SW 1271 (cell line): ENCODE results near the gene FLOT2.
"Not testable (repeated sequence)": the region's sequence is repeated elsewhere in the genome, so short reads cannot be mapped to it uniquely, and the experiment has no call there.

Experiments
- DNase-seq, 2 experiments: peaks; one replicate each; lab custom pipeline; 2025; lab: John Stamatoyannopoulos, UW

FLOT2 gene

DNA sequence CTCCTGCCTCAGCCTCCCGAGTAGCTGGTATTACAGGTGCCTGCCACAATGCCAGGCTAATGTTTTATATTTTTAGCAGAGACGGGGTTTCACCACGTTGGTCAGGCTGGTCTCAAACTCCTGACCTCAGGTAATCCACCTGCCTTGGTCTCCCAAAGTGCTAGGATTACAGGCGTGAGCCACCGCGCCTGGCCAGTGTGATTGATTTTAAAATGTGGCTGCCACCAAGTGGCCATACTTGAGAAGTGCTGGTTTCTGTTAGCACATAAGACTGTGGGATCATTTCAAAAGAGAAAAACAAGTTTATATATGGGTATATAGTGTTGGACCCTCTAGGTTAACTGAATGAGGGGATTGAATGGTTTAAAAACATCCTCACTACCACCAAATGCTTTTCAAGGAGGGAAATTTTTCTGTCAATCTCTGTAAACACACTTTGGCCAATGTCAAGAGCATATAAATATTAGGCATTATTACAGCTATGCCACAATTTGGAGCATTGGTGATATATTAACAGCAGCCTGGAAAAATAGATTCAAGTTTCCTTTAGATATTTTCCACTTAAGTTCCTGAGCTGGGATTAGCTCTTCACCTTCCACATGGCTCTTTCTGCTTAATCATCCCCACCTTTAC lies 18.9 kb upstream of the FLOT2 start:
- DNase-seq = peak in 1 of 2 experiments; percentile 32

DNA sequence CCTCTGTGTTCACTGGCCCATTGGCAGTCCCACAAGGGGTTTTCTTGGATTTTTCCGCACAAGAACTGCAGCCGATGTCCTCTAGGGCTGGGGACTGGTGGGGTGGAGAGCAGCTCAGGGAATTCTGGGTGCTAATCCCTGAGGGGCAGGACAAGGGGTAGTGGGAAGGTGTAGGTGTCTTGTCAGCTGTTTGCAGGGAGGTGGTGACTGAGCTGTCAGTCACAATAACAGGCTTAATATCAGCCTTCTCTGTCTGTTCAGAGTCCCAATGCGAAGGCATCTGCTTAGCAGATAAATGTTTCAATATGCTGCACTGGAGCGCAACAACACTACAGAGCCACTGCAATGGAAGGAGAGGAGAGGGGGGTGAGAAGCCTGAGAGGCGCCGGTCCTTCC lies 15.4 kb upstream of the FLOT2 start:
- no peak for DNase-seq

DNA sequence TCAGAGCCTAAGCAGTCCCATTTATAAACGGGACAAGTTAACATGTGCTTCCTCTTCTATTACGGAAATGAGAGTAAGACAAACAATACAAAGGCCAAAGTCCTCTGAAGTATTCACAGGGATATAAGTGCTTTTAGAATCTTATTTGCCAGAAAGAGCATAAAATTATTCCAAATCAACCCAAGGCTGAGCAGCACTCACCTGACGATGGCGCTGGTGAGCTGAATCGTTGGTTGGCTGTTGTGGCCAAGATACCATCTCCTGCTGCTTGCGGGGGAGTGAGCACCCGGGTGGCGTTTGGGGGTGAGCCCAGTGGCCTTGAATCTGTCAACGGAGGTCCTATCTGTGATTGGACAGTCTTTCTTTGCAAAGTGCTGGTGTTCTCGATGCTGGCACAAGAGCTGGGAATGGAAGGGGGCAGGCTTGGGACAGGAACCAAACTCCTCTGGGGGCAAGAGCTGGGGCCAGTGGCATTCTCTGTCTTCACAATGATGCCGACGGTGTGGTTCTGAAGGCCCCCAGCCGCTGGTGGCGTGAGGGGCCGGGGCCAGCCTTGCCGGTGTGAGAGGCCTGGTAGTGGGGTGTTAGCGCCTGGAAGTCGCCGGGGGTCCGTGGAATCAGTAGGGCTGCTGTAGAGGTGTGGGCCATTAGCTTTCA lies 14.9 kb upstream of the FLOT2 start:
- DNase-seq = no peak

DNA sequence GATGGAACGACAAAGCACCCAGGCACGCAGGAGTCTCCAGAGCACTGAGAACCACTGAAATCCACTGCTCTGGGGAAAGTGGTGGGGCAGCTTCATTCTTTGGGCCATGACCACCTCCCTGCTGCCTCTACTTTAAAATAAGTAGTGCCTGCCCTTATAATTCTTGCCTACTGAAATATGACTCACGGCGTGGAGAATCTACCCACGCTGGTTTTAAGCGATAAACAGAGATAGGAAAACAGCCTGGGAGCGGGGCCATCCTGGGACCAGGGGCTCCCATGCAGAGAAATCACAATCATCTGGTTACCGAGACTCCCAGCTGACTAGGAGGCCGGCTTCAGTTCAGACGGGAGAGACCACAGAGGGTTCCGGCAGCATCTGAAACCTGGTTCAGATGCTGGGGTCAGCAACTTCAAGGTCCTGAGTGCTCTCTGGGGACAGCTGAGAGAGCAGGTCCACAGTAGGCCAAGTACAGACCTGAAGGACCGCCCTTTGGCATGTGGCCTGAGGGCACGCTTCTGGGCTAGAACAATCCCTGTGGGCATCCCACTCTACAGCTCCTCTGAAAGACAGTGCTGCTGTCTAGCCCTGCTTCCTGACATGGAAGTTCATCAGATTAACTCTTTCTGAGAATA lies 14.0 kb upstream of the FLOT2 start:
- no peak for DNase-seq

DNA sequence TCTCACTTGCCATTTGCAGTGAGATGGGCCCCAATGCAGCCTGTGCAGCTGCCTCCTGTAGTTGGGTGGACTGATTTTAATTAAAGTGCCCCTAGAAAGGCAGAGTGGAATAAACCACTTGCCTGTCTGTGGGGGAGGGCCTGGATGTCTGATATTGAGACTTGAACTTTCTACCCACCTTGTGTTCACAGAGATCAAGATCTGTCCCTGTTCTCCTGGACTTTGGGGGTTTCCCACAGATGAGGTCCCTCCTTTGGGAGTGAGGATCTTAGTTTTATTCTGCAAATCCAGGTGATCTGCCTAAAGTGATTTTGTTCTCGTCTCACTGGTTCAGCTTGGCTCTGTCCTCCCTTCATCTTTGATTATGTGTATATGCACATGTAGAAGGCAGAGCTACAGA lies 13.0 kb upstream of the FLOT2 start:
- no peak for DNase-seq

DNA sequence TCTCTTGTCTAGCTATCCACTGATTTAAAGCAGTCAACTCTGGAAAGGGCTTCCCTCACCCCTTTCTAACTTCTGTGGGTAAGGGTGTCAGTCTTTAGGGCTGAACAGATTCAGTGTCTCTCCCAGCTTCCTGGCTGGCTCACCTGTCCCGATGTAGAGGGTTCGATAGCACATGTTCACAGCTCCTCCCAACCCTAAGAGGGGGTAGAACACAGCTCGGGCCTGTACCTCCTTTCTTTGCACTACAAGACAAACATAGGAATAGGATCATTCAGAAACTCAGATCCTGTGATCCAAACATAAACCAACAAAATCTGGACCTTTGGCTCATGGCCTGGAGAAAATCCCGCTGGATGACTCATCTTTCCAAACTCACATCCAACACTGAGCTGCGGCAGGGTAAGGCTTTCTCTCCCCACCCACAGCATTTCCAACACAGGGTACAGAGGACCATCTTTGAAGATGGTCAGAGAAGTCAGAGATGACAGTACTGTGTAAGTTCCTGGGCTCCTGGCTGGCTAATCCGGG lies 11.2 kb upstream of the FLOT2 start:
- no peak for DNase-seq

DNA sequence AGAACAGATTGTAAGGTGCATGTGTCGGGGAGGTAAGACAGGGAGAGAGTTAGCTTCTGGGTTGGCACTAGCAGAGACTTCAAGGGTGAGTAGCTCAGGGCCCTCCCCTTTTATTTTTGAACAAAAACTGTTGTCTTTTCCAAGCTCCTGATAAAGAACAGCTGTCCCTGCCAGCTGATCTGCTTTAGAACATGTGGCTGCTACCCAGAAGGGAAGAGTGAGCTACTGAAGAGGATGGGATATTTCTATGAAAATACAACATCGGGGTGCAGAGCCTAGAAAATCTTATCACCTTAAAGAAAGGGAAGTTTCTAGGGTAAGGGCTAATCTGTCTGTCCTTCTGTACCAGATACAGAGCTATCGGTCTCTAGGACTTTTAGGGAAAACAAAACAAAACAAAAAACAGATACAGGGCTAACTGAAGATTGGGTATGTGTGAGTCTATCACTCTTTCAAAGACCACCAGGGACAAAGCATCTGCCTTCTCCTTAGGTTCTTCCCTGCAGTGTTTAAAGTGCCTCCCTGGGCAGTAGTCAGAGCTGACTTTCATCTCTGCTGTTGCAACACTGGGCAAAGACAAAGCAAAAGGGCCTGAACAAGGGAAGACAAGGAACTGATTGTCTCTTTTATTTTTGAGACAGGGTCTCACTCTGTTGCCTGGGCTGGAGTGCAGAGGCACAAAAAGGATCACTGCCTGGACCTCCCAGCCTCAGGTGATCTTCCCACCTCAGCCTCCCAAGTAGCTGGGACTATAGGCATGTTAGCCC lies 10.4 kb upstream of the FLOT2 start:
- DNase-seq = no peak

DNA sequence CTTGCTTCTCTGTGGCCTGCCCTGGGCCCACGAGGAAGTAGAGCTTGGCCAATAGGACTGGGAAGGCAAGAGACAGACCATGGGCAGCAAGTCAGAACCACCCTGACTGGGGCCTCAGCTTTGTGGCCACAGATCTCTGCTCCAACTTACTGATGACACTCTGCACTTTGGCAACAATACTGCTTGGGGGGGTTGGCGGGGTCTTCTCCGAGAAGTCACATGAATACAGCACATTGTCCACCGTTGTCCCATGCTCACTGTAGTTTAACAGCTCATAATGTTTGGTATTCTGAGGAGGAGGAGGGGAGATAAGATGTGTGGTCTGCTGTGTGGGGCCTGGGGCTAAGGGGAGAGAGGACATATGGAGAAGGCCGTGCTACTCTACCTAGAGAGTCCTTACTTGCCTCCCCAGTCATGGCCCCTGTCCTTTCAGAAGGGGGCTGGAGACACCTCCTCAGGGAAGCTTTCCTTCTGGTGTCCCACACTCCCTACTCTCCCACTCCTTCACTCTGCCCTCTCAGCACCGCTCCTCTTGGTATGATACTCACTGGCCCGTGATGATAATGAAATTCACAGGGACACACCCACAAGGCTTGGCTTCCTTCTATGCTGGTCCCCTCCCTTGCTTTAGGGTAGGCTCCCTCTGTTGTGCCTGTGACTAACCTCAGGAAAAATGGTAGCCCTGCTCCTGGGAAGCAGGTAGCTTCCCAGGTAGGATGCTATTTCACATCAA lies 9.3 kb upstream of the FLOT2 start:
- DNase-seq = no peak

DNA sequence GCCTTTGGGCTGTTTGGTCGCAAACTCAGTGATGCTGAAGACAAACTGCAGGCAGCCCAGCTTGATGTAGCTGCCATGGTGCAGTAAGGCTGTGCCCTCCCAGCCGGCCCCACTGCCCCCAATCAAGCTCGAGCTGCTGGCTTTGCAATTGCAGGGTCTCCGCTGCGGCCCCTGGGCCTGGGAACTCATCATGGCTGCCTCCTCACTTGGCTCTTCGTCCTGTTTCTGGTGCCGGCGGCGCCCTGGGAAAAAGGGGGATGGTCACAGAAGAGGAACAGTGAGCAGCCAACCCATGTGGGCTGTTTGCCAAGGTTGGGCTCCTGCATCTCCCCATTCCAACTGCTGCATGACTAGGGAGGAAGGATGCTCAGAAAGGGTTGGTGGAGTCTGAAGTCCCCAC lies 8.7 kb upstream of the FLOT2 start:
- no peak for DNase-seq

DNA sequence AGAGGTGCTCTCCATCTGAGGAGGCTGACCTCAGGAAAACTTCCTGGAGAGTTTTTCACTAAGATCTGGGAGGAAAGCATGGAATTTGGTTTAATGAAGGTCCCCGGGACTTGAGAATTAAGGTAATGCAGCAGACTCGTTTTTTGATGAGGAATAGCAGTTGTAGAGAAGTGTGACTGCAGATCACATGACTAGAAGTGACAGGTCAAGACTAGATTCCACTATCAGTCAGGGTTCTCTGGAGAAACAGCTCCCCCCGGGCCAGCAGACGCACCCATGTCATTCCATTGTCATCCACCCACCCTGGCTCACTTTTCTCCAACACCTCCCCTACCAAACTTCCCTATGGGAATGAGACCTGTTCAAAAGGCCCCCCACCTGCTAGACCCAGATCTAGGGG lies 7.3 kb upstream of the FLOT2 start:
- DNase-seq = no peak

DNA sequence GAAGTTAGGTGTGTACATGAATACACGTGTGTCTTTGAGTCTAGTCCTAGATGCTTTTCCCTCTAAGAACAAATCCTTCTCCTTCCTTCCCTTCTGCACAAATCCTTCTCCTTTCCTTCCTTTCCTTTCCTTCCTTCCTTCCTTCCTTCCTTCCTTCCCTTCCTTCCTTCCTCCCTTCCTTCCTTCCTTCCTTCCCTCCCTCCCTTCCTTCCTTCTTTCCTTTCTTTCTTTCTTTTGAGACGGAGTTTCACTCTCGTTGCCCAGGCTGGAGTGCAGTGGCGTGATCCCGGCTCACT lies 6.0 kb upstream of the FLOT2 start:
- DNase-seq = not testable (repeated sequence)

DNA sequence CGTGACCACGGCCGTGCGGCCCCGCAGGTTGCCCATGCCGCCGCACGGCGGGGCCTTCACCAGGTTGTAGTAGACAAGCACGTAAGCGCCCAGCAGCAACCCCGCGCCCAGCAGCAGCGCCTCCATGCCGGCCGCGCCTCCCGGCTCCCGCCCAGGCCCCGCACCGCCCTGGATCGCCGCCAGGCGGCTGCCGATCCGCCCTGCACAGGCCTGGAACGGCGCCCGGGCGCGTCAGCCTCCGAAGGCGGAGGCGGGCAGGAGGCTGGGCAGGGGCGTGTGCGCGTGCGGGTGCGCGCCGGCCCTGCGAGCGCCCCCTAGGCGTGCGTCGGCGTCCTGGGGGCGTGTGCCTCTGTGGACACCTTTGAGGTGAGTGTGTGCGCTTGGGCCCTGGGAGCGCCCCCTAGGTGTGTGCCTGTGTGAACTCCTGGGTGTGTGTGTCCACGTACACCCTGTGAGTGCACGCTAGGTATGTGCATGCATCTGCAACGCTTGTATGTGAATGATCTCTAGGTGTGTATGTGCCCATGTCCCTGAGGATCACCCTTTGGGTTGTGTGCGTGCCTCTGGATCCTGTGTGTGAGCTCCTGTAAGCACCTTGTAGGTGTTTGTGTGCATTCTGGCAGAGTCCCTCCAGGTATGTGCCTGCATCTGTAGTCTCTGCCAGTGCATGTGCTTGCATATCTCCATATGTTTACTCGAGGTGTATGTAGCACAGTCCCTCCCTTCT lies 5.4 kb upstream of the FLOT2 start, which contains the start of gene DHRS13:
DHRS13 (minus strand) TSS at position 261 of the 727 bp plus-strand sequence; CDS start at position 126, 135 bp downstream.
- DNase-seq = peak; percentile 75 to 86

DNA sequence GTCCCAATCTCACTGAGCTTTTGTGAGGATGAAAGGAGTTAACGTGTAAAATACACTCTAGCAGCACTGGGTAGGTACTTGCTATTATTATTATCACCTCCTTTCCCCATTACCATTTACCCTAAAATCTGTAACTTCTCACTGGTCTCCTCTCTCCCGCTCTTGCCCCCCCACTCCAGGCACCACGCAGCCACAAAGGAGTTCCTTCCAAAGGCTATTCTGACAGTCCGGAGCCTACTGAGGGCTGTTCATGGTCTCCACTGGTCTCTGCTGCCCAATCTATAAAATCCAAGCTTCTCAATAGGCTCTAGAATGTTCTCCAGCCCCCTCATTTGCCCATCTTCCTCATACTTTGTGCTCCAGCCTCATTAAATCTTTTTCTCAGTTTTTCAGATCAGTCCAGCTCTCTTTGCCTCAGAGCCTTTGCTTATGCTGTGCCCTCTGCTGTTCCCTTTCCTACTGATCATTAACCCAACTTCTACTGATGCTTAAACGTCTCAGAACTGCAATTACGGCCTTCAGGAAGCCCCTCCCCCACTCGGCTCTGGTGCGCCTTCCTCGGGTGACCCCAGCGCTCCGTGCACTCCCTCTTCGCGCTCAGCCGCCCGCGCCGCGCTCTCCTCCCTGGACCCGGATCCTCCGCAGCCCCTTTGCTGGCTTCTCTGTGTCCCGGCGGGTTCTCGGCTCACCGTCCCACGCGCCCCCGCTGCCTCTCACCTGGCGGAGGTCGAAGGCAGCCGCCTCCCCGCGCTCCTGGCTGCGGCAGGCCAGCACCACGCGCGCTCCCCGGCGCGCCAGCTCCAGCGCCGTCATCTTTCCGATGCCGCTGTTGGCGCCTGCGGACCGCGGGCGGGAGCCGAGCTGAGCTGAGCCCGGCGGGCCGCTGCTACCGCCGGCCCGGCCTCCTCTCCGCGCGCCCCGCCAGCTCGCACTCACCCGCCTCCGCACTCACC lies 4.6 kb upstream of the FLOT2 start:
- peak in 1 of 2 experiments; percentile 26 for DNase-seq

DNA sequence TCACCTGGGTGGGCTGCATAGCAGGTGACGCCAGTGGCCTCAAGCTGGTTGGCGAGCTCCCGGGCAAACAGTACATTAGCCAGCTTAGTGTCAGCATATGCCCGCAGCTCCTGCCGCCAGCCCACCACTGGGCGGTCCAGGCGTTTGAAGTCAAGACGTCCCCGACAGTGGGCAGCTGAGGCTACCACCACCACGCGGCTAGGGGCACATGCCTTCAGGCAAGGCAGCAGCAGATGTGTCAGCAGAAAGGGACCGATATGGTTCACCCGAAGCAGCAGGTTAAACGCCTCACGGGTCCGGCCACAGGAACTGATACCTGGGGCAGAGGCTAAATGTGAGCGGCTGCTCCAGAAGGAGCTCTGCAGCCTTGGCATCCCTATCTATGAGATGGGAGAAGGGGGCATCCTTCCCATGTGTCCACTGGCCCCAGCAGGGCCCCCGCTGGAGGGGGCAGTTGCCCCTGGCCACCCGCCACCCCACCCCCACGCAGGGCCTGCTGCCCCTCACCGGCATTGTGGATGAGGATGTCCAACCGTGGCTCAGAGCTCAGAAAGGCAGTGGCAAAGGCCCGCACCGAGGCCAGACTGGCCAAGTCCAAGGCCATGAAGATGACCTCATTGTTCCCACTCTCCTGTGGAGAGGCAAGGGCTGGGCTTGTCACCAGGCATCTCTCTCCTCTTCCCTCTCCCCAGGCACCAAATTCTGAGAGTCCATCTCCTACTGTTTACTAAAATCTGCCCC lies 3.6 kb upstream of the FLOT2 start:
- no peak for DNase-seq

DNA sequence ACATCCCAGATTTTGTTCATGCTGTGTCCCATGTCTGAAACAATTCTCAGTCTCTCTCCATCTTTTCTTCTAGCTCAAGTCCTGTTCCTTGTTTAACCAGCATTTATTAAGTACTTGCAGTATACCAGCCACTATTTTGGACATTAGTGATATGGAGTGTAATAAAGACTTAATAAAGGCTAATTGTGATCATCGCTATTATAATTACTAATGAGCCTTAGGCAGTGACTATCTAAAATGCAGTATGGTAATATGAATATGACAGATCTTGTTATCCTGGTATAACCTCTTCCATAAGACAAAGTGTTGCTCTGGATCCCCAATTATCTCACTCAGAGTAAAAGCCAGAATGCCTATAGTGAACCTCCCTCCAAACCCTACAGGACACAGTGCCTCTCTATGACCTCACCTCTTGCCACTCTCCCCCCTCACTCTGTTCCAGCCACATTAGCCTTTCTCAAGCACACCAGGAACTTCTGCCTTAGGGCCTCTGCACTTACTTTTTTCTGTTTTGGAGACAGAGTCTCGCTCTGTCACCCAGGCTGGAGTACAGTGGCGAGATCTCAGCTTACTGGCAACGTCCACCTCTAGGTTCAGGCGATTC lies 1.8 kb upstream of the FLOT2 start:
- DNase-seq = no peak

DNA sequence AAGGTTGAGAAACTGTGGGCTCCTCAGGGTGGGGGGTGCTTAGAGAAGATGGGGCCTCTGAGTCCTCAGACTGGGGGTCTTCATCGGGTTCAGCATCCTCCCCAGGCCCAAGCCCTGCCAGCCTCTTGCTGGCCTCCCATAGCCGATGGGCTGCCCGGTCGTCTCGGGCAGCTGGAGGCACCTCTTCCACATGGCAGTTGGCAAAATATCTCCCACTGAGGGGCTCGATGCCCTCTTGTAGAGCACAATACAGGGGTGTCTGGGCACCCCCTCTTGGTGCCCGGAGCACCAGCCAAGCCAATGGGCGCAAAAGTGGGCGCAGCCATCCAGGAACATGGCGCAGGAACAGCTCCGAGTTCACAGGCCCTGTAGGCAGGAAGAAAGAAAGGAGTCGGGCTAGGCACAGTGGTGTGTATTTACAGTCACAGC lies 1.0 kb upstream of the FLOT2 start:
- DNase-seq = no peak

DNA sequence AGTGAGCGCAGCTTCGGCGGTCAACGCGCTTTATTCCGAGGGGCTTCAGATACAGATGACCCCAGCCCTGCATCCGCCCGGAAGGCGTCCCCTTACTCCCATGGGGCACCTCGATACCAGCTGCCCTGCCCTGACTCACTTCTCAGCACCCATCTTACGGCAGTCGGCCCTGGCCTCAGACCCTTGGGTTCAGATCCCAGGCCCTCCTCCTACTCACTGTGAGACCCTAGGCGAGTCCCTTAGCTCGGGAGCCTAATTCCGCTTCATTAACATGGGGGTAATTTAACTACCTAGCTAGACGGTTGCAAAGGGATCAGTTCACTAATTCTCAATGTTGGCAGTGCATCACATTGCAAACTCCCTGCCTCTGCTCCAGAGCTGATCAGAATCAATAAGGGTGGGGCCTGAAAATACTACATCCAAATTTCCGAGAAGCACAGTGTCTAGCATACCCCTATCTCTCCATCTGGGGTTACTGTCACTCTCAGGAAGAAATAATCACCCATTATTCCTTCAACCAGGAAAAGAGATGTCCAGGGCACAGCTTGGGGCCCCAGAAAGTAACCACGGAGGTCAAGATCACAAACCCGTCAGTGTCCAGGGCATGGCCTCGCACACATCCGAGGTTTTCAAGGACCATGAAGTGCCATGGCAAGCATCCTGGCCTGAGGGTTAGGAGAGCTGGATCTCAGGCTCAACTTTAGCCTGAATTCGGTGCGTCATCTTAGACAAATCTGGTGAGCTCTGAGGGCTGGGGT lies 415 bp upstream of the FLOT2 start:
- no peak for DNase-seq

DNA sequence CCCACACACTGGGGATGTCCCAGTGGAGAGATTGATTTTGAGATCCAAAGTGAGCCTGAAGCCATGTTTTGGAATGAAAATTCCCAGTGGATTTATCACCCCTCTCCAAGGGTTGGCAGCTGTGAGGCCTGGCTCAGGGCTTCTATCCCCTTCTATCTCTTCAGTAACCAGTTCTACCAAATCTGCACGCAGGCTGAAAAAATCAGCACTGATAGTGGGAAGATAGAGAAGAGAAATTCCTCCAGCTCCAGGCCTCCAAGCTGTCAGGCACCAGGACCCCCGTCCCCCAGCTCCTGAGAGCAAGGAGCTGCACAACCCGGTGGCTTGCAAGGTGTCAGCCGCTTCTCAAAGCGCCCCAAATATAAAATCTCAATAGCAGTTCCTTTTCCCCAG lies 1.0 kb downstream of the FLOT2 start:
- no peak for DNase-seq
